ENCODE results near the gene TTC6. TPM values are rescaled to one million over a fixed set of nuclear protein-coding genes. Genes with fewer than 3 reads are reported as not detected.

The TTC6 gene
- total and polyA plus RNA-seq, 10 of the 15 experiments (the other 5 are each of a cell fraction or from before 2014, with no cell fraction given), result not detected

- TF ChIP-seq ASH2L (IDR thresholded peaks at IDR 0.05; ENCODE audit: borderline replicate concordance, low read depth) (no peak), CEBPZ (IDR thresholded peaks at IDR 0.05; ENCODE audit: low read depth, low read length) (no peak), CREB1 (IDR thresholded peaks at IDR 0.05; ENCODE audit: low read depth) (no peak), ATF3 (IDR thresholded peaks at IDR 0.05; ENCODE audit: borderline replicate concordance, extremely low read depth, low read depth, low read length) (no peak), SUPT20H (IDR thresholded peaks at IDR 0.05; ENCODE audit: borderline replicate concordance, control insufficient read depth, low read depth, low read length) (no peak), USF2 (IDR thresholded peaks at IDR 0.05; ENCODE audit: borderline replicate concordance, low read depth, low read length) (no peak), E2F8 (IDR thresholded peaks at IDR 0.05; ENCODE audit: low read depth, partially characterized antibody) (no peak), RUNX3 (IDR thresholded peaks at IDR 0.05; ENCODE audit: low read length) (no peak), CBX5 (IDR thresholded peaks at IDR 0.05; ENCODE audit: low read depth) (no peak), ZZZ3 (IDR thresholded peaks at IDR 0.05; ENCODE audit: control insufficient read depth, insufficient read length, low read depth) (no peak), TCF7 (IDR thresholded peaks at IDR 0.05; ENCODE audit: borderline replicate concordance) (no peak)
- CTCF ChIA-PET, result no interaction called here
- FAIRE-seq, result no peak
Measured at GRCh38 chr14:37563189-37563588, 32.2 kb upstream of the TTC6 start.

More at GRCh38 chr14:37563189-37563588, 32.2 kb upstream of the TTC6 start:
- no peak overlapping the region for H3K4me3 ChIP-seq
- ChIA-PET SMC1A (ENCODE audit: uncharacterized antibody, unreplicated experiment) (no interaction called here), RAD21 (ENCODE audit: unreplicated experiment) (no interaction called here), POLR2A (no interaction called here)
- BruUV-seq (replicated peaks), result no TSS peak
- in situ Hi-C loops (cut with MboI), result no loop called here
- 15% methylated on average over 2 of the region's 2 CpGs for WGBS (ENCODE audit: insufficient coverage, insufficient replicate concordance, low lambda C conversion rate, missing lambda C conversion rate)
- H3K27me3 ChIP-seq (replicated peaks in 1 of 2; ENCODE audit: control insufficient read depth in 2 of 2, insufficient read depth in 2 of 2, low read length in 1 of 2), result no peaks in the 10 kb centered on the region
- no peaks in the 10 kb centered on the region for H3K9me3 ChIP-seq (replicated peaks; ENCODE audit: control insufficient read depth, insufficient read depth, low read length)
- H2AFZ ChIP-seq (ENCODE audit: control insufficient read depth, low read depth, low read length), result no peak overlapping the region
- H3K9ac ChIP-seq (ENCODE audit: control insufficient read depth, insufficient read depth, low read length), result no peak overlapping the region
- DNase-seq (ENCODE audit: low read depth, low spot score), result no peak
- H4K20me1 ChIP-seq (ENCODE audit: control insufficient read depth, insufficient read depth), result no peaks in the 10 kb centered on the region
- no peak overlapping the region for H3K27ac ChIP-seq (ENCODE audit: control insufficient read depth, insufficient read depth)
- no peak for ATAC-seq
- H3K4me2 ChIP-seq (ENCODE audit: control insufficient read depth, insufficient read depth), result no peak overlapping the region
- no peaks in the 10 kb centered on the region for H3K4me1 ChIP-seq (ENCODE audit: control insufficient read depth, insufficient read depth, low read length)
- intact Hi-C loops (cut with micrococcal nuclease; ENCODE audit: unreplicated experiment), result no loop called here
- H3K79me2 ChIP-seq (ENCODE audit: control insufficient read depth, insufficient read depth, low read length), result no peaks in the 10 kb centered on the region
- no peaks in the 10 kb centered on the region for H3K36me3 ChIP-seq (ENCODE audit: control insufficient read depth in 2 of 2, insufficient read depth in 2 of 2, low read length in 1 of 2)

All from GM12878 (cell line).